ENCODE data around the gene SNAPC4. TPM values are rescaled to one million over a fixed set of nuclear protein-coding genes. Genes with fewer than 3 reads are reported as not detected.
"Not testable (repeated sequence)": the region's sequence is repeated elsewhere in the genome, so short reads cannot be mapped to it uniquely, and the experiment has no call there.

Gene SNAPC4
- total RNA-seq, 1 experiment from 2014 or later: 21.0 TPM

DNA sequence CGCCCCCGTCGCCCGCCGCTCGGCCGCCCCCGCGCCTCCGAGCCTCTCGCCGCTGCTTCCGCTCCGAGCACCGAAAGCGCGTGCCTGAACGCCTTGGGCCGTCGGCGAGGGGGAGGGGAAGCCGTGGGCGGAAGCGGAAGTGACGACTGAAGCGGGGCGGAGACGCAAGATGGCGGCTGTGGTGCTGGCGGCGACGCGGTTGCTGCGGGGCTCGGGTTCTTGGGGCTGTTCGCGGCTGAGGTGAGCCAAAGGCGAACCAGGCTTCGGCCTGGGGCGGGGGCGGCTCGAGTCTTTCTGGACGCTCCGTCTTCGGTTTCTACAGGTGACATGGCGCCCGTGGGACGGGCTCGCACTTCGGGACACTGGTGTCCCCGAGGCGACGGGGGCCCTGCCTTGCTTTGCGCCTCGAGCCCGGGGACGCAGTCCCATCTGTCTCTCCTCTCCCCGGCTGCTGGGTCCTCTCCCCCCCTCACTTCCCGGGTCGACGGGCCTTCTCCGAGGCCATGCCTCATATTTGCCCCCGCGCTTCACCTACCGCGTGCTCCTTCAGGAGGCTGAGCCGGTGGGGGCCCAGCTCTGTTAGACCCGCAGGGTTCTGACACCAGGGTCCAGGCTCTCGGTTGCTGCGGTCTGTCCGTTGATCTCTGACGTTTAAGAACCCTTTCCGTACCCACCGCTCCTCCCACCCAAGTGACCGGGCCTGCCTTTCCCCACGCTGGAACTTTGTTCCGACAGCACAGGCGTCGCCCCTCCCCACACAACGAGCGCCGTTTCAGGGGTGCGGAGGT lies 10.7 kb upstream of the SNAPC4 start, which contains the start of the genes ENTR1 and PMPCA:
Gene ENTR1 (minus strand): TSS at position 115 of the 788 bp plus-strand sequence. CDS start 217 bp downstream, outside the sequence.
Gene PMPCA (plus strand): TSS at position 159 of the 788 bp plus-strand sequence. CDS start 11 bp downstream, at position 170.
- peak; percentile 88 for DNase-seq (ENCODE audit: low spot score)

DNA sequence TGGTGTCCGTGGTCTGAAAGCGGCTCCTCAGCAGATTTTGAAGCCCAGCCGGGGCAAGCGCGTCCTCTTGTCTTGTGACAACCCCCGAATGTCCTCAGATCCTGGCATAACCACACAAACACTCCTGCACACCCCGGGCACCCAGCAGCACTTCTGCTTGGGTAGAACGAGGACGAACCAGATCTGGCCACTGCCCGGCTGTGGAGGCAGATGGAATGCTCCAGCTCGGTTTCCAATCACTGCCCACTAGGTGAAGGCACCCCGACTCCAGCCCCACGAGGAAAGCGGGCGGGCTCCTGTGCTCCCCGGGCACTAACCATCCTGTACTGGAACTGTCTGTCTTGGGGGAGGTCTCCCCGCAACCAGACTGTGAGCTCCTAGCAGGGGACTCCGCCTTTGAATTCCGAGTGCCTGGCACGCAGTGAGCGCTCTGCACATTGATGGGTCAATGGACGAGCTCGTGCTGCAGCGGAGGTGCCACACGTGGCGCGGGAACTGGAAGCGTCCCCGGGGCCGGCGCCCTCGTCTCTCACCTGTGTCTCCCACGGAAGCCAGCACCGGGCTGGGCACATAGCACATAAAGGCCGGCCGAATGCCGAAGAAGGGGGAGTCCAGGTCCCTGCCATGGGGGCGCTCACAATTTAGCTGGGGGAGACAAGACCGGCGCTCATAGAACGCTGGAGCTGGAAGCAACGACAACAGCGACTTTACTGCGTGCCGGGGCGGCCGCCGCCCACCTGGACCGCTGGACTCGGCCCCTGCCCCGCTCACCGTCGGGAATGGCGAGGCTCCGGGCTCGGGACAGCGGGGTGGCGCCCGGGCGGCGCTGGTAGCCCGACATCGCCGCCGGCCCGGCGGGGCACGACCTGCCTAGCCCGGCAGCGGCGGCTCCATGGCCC lies 9.8 kb upstream of the SNAPC4 start:
- peak; percentile 58 for DNase-seq (ENCODE audit: low spot score)

DNA sequence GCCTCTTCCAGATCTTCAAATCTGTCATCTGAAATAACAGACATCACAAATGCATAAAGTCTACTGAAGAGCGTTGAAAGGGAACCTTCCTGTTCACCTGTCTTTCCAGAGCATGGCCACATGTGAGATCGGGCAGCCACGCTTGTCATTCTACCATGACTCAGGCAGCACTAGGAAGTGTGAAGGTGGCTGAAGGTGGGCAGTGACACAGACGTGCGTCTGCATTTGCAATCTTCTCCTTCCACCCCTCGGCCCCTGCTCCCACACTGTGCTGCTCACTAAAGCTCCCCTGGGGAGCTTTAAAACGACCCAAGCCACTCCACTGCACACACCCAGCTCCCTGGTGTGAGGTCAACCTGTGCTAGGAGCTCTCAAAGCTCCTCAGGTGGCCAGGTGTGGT lies 7.9 kb upstream of the SNAPC4 start:
- DNase-seq (ENCODE audit: low spot score): no peak

DNA sequence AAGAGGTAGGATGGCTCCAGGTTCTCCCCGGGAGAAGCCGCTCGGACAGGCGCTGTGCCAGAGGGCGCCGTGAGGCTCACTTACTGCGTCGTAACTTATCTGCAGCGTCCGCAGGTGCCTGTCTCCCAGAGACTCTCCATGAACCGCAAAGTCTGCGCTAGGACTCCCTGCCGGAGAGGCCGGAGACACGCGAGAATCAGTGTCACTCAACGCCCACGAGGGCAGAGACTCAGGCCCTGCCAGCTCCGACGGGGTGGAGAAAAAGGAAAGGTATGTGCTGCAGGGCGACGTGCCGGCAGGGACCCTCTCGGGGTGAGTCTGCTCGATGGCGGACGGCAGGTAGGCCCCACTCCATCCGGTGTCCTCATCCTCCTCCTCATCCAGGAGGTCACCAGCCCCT lies 7.1 kb upstream of the SNAPC4 start:
- not testable (repeated sequence) for DNase-seq (ENCODE audit: low spot score)

DNA sequence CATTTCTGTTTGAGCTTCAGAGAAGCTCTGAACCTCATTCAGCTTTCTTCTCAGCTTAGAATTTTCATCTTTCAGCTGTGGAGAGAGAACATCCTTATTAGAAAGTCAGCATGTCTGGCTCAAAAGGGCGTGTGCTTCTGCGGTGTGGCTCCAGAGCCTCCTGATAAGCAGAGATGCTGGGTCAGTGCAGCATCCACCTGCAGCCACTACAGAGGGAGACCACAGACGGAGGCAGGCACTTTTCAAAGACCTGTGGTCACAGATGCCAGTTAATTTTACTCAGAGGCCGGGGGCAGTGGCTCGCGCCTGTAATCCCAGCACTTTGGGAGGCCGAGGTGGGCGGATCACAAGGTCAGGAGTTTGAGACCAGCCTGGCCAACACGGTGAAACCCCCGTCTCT lies 5.9 kb upstream of the SNAPC4 start:
- DNase-seq (ENCODE audit: low spot score): not testable (repeated sequence)

- no peak for DNase-seq (ENCODE audit: low spot score)
These were observed 5.5 kb upstream of the SNAPC4 start for GRCh38 chr9:136405481-136405880.

DNA sequence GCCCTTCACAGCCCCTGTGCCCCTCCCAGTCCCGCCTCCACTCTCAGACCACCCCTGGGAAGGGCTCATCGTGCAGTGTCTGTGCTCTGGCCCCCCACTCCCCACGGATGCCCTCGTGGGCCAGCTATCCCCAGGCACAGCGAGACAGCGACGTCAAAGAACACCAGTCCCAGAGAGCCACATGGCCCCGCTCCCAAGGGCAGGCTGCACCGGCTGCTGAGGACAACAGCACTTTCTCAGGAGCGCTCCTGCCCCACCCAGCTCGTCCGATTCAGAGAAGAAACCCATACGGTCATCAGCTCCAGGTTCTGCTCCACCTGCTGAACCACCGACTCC lies 4.8 kb upstream of the SNAPC4 start:
- no peak for DNase-seq (ENCODE audit: low spot score)

GRCh38 chr9:136403915-136404800 lies 4.2 kb upstream of the SNAPC4 start:
- no peak for DNase-seq (ENCODE audit: low spot score)

GRCh38 chr9:136403538-136403914 lies 3.6 kb upstream of the SNAPC4 start:
- no peak for DNase-seq (ENCODE audit: low spot score)

- no peak for DNase-seq (ENCODE audit: low spot score)
These were observed 2.1 kb upstream of the SNAPC4 start for GRCh38 chr9:136402067-136402466.

- DNase-seq (ENCODE audit: low spot score): no peak
These were observed 1.4 kb upstream of the SNAPC4 start for GRCh38 chr9:136401173-136401922.

GRCh38 chr9:136399176-136400037 lies 563 bp downstream of the SNAPC4 start:
- peak; percentile 22 for DNase-seq (ENCODE audit: low spot score)

GRCh38 chr9:136398286-136398685 lies 1.7 kb downstream of the SNAPC4 start:
- DNase-seq (ENCODE audit: low spot score): no peak

GRCh38 chr9:136397643-136398042 lies 2.3 kb downstream of the SNAPC4 start:
- DNase-seq (ENCODE audit: low spot score): no peak

DNA sequence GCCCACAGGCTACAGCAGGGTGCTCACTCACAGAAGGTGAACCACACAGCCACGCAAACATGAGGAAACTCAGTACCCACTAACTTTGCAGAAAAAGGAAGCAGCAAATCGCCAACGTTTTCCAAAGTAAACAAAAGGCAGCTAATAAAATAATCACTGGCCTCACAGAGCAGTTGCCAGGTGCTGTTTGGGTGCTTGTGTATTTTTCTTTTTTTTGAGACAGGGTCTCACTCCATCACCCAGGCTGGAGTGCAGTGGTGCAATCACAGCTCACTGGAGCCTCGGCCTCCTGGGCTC lies 3.8 kb downstream of the SNAPC4 start:
- no peak for DNase-seq (ENCODE audit: low spot score)

DNA sequence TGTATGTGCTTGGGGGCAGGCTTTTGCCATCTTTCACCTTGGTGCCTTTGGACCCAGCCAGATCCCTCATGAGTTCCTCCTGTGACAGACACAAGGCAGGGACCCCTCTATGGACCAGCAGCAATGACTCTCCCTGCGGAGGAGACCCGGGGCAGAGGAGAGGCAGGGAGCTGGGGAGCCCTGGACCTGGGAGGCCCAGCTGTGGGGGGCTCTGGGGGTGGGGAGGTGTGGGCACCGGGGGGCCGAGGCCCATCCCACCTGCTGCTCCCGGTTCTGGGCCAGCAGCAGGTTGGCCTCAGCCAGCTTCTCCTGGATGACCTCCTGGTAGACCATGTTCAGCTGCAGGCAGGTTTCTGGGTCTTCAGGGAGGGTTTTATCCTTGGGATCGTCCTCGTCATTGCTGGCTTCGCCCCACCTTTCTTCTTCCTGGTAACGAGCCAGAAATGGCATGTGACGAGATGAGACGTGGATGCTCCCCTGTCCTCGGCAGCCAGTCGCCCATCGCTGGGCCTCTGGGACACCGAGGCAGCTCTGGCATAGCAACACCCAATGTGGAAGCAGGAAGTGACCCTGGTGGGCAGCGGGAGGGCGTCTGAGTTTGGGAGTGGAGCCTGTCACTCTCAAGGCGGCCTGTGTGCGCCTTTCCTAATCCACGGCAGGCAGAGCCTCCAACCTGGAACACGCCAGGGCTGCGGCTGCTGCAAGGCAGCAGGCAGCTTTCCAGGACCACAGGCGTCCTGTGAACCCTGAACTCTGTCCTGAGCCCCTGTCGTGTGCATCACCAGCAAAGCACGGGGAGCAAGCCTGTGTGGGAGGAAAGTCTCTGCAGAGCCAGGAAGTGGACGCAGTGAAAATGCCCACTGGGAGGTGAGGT lies 4.4 kb downstream of the SNAPC4 start:
- DNase-seq (ENCODE audit: low spot score): no peak

DNA sequence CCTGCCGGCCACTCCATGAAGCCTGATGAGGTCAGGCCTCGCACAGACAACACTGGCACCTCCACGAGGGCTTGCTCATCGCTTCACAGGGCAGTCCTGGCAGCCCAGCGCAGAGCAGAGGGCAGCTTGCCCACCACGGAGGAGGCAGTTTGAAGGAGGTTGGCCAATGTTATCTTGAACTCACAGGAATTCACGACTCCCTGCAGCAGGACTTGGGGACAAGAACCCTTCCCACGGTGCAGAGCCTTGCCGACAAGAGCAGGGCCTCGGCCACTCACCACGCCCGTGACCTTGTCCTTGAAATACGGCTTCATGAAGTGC lies 5.0 kb downstream of the SNAPC4 start:
- DNase-seq (ENCODE audit: low spot score): no peak

DNA sequence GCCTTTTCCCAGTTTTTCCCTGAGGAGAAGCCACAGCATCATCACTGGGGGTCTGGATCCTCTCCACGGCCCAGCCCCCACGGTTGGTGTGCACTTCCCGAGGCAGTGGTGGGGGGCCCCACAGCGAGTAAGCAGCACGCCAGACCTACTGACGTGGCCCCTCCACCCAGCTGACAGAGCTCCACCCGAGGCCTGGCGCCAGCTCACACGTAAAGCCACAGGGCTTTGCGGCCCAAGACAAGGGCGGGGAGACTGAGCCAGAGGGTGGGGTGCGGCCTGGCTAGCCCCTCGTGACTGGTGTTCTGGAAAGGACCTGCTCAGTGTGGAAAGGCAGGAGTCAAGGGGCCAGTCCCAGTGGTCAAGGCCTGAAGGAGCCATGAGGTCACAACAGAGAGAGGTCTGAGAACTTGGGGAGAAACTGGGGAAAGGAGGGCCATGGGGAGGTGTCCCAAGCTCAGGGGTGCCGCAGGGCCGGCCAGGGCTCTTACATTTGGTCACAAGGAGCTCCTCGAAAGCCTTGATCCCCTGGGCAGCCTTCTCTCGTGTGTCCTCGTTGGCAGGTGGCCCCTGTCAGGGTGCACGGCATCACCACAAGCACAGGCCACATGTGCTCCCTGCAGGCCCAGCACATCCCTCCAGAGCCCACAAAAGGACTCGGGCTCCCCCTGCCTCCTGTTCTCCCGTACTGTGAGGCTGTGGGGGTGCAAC lies 5.5 kb downstream of the SNAPC4 start:
- no peak for DNase-seq (ENCODE audit: low spot score)

DNA sequence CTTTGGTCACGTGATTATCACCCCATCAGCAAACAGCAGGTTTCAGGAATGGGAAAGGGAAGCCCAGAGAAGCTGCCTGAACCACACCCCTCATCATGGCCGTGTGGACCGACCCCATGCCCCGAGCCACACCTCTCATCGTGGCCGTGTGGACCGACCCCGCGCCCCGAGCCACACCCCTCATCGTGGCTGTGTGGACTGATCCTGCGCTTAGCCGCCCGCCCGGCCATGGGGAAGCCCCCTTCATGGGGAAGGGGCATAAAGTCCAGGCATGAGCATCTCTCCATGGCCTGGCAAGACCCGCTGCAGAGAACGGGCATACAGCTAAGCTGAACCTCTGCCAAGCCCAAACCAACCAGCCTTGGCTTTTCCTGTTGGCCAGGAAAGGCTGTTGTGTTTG lies 6.4 kb downstream of the SNAPC4 start:
- no peak for DNase-seq (ENCODE audit: low spot score)

Measured in HT-29 (cell line).